Skin of body (tissue), 2 donors: ENCODE results near the gene SZT2. TPM values are rescaled to one million over a fixed set of nuclear protein-coding genes. Genes with fewer than 3 reads are reported as not detected.

Experiments
- DNase-seq: peaks from one replicate; lab custom pipeline; 2025; lab: John Stamatoyannopoulos, UW
- total RNA-seq: library from RNA; depleted of rRNA; stranded (reverse); fragments of >200 nt; gene quantifications from one replicate; pipeline ENCODE4 v1.2.3, GENCODE V29; 2014

SZT2 gene
- total RNA-seq, 1 donor from 2014 or later, result 25.9 TPM

DNA sequence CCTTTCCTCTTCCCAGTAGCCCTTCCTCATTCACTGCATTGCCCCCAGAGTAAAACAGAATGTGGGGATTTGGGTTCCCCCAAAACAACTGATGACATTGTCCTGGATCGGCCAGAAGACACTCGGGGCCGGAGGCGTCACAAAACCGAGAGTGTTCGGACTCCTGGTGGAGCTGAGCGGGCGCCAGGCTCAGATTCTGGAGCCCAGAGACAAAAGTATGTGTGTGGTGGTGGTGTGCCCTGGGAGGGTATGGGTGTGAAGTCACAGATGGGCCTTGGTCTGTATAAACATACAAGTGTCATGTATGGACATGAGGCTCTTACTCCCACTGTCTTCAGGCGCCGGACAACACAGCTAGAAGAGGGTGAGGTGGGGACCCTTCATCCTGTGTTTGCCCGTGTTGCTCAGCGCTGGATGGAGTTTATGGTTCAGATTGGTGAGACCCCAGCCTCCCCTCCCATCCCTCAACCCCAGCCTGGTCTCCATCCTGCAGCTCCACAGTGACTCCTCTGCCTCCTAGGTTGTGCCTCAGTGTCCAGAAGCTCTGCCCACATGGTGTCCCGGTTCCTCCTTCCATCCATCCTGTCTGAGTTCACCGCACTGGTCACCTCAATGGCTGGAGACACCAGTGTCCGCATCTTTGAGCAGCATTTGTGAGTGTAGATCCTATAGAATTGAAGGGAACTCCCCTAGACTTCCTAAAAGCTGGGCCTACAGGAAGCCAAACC lies 51.6 kb downstream of the SZT2 start:
- DNase-seq, result no peak

DNA sequence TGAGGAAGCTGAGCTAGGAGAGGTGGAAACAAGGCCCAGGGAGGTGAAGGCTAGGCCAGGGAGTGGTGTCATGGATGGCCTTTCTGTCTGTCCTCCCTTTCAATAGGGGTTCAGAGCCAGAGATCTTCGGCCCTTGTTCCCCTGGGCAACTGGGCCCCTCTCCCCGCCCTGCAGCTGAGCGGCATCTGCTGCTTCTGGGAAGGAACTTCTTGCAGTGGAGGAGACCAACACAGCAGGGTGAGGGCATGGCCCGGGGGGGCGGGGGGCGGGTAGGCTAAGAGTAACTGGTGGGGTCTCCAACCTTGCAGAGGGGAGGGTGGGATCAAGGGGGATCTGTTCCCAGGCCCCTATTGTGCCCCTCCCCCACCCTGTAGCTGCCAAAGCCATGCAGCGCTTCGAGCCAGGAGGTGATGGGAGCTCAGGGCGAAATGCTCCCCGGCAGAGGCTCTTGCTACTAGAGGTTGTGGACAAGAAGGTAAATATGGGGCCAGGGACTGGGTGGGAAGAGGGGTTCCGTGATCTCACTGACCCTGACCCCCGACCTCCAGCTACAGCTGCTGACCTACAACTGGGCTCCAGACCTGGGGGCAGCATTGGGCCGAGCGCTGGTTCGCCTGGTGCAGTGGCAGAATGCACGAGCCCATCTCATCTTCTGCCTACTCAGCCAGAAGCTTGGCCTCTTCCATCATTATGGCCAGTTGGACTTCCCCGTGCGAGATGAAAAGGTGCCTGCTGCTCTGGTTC lies 52.4 kb downstream of the SZT2 start:
- DNase-seq, result no peak

DNA sequence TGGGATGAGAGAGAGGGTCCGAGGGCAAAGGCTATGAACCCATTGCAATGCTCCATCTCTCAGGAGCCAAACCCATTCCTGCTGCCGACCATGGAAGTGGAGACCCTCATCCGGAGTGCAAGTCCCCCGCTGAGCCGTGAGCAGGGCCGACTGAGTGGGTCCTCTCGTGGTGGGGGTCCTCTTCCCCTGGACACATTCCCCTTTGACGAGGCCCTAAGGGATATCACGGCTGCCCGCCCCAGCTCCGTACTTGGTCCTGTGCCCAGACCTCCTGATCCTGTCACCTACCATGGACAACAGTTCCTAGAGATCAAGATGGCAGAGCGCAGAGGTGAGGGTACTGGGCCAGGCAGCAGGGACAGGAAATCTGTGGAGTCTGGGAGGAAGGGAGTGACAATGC lies 53.1 kb downstream of the SZT2 start:
- no peak for DNase-seq

GRCh38 chr1:43443197-43443946 lies 53.7 kb downstream of the SZT2 start:
- DNase-seq, result no peak

GRCh38 chr1:43444151-43444828 lies 54.6 kb downstream of the SZT2 start:
- no peak for DNase-seq

- DNase-seq, result no peak
These were observed 55.1 kb downstream of the SZT2 start for GRCh38 chr1:43444836-43445235.

- no peak for DNase-seq
These were observed 56.1 kb downstream of the SZT2 start for GRCh38 chr1:43445606-43446387.

DNA sequence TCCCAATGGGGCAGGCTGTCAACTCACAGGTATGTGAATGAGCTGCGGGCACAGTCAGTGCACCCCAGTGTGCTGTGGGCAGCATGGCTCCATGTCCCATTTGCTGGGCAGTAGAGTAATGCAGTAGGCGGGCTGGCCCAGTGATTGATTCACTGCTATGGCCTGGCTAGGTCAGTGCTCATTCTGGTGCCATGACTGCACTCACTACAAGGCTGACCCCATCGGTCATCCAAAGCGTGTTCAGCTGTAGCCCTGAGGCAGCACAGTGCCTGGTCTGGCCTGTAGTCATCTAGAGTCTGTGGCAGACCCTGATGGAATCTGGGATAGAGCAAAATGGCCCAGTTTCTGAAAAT lies 56.7 kb downstream of the SZT2 start:
- DNase-seq, result no peak

GRCh38 chr1:43446881-43447835 lies 57.5 kb downstream of the SZT2 start:
- no peak for DNase-seq

GRCh38 chr1:43447891-43448708 lies 58.4 kb downstream of the SZT2 start:
- no peak for DNase-seq

DNA sequence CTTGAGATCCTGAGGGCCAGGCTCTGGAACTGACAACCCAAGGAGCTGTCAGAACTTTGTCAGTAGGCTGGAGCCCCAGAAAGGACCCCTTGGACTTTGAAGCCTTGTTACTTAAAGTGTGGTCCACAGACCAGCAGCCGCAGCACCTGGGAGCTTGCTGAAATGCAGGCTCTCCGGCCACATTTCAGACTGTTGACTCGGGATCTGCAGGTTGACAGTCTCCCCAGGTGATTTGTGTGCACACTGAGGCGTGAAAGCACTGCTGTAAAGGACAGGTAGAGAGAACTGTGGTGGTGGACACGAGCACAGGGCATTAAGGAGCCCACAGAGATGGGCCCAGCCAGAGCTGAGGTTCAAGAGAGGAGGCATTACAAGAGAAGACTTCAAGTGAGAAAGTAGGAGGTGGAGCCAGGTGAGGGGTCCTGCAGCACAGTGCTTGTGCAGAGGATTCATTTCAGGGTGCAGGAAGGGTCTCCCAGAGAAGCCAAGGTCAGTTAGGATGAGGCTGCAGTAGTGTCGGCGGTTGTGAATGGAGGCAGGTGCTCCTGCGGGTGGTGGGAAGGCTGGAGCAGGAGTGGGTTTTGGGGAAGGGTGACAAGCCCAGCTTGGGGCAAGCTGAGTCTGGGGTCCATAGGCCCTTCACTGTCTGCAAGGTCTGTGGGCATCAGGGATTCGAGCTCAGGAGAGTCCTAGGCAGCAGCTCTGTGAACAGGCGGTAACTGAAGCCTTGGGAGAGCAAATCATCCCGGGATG lies 59.4 kb downstream of the SZT2 start:
- no peak for DNase-seq

DNA sequence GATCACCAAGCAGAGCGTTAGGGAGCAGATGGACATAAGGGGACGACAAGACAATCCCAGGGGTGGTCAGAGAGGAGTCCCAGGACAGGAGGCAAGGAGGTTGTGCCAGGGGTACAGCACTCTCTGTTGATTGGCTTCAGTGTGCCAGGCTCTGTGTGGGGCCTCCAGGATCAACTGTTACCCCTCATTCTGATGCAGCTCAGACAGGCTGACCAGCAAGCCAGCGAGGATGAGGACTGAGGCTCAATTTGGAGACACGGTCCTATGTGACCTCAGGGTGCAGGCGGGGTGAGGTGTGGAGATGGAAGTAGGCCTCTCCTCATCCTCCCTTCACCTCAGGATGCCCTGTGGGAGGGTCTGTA lies 60.0 kb downstream of the SZT2 start:
- DNase-seq, result no peak

- no peak for DNase-seq
These were observed 60.7 kb downstream of the SZT2 start for GRCh38 chr1:43450251-43450941.

DNA sequence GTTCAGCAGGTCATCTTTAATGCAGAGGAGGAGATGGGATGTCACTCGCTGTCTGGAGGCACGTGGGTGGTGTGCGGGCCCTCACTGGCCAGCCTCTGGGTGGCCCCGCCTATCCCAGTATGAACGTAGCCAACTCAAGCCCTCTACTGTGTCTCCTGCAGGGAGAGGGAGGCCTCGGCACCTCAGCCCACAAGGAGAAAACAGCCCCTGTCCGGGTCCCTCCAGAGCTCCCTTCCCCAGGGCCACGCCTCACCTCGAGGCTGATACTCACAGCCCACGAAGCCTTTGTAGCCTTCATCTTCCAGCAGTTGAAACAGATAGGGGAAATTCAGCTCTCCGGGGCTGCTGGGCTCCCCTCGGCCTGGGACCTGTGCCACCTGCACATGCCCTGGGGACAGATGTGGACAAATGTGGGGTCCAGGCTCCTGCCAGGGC lies 61.5 kb downstream of the SZT2 start:
- DNase-seq, result no peak

DNA sequence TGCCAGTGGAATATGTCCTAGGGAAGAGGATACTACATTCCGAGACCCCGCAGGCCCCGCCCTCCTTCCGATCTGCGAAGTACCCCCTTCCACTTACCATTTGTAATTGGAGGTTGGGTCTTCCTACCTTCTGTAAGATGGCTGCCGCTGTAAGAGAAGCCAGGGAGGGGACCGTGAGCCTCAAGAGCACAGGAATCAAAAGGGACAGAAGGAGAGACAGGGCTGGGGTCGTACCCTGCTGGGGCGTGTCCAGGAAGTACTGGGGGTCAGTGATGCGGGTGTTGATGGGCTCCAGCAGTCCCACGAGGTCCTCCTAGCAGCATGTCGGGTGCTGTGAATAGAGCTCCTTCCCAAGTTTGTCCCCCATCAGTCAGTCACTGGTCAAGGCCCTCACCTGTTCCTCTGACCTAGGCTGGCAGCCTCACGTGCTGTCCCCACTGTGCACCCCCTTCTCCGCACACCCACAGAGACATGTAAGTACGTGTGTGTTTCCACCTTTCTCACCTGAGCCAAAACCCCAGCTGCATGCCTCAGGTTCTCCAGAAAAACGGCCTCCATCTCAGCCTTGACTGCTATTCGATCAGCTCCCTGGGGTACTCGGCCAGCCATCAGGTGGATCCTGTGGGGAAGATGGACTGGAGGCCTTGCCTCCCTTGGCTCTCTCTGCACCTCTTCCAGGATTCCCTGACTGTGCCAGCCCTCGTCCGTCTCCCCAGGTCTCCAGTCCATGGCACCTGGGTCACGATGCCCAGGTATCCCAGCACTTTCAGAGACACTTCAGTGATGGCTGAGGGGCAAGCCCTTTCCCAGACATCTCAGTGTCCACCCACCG lies 62.2 kb downstream of the SZT2 start:
- no peak for DNase-seq

GRCh38 chr1:43452789-43453441 lies 63.2 kb downstream of the SZT2 start:
- peak; percentile 13 for DNase-seq
